ENCODE data around the gene MAX. TPM values are rescaled to one million over a fixed set of nuclear protein-coding genes. Genes with fewer than 3 reads are reported as not detected.

Gene MAX
- total and polyA plus RNA-seq, 2 donors (not counting 1 experiment from before 2014, with no cell fraction given), result 35.0 to 85.8 TPM

- Histone ChIP-seq H3K9me3 (ENCODE audit: control insufficient read depth, insufficient read depth, low read depth, low read length) (no peaks in the 10 kb centered on the region), H3K27ac (ENCODE audit: insufficient read depth, low read length) (no peak overlapping the region), H3K4me3 (replicated peaks in 1 of 4; ENCODE audit: control extremely low read depth in 1 of 4, insufficient read depth in 1 of 4, low read depth in 3 of 4, low read length in 4 of 4) (no peak overlapping the region), H3K27me3 (ENCODE audit: control insufficient read depth, insufficient read depth, low read length) (no peaks in the 10 kb centered on the region), H2AFZ (ENCODE audit: low read length) (no peak overlapping the region), H3K4me1 (ENCODE audit: control insufficient read depth, extremely low read depth, insufficient read depth, low read length) (no peaks in the 10 kb centered on the region), H3K36me3 (ENCODE audit: control insufficient read depth, insufficient read depth, low read length) (peaks cover 16% of the 10 kb centered on the region), H3K4me2 (ENCODE audit: extremely low read depth, insufficient read depth, low read length) (no peak overlapping the region), H3K79me2 (ENCODE audit: control insufficient read depth, insufficient read depth, low read length) (no peaks in the 10 kb centered on the region), H3K9ac (ENCODE audit: insufficient read depth, low read length) (no peak overlapping the region), H4K20me1 (ENCODE audit: control insufficient read depth, extremely low read depth, insufficient read depth, low read length) (no peaks in the 10 kb centered on the region)
- TF ChIP-seq EZH2 (IDR thresholded peaks at IDR 0.05; ENCODE audit: low read length, missing control alignments), result no peak
- no peak for TF ChIP-seq CTCF (conservative IDR thresholded peaks at IDR 0.05 in 1 of 2, IDR thresholded peaks at IDR 0.05 in 1 of 2; ENCODE audit: low read depth in 1 of 2, low read length in 2 of 2)
- DNase-seq (ENCODE audit: low read depth in 2 of 2), result no peak
Observed at GRCh38 chr14:65074449-65075150, 27.7 kb downstream of the MAX start.

- no peaks in the 10 kb centered on the region for H3K79me2 ChIP-seq (ENCODE audit: control insufficient read depth, insufficient read depth, low read length)
- TF ChIP-seq CTCF (conservative IDR thresholded peaks at IDR 0.05 in 1 of 2, IDR thresholded peaks at IDR 0.05 in 1 of 2; ENCODE audit: low read depth in 1 of 2, low read length in 2 of 2), result no peak
- no peak for TF ChIP-seq EZH2 (IDR thresholded peaks at IDR 0.05; ENCODE audit: low read length, missing control alignments)
- no peak overlapping the region for H3K27ac ChIP-seq (ENCODE audit: insufficient read depth, low read length)
- peaks cover 22% of the 10 kb centered on the region for H3K36me3 ChIP-seq (ENCODE audit: control insufficient read depth, insufficient read depth, low read length)
- no peak for DNase-seq (ENCODE audit: low read depth in 2 of 2)
- no peaks in the 10 kb centered on the region for H3K9me3 ChIP-seq (ENCODE audit: control insufficient read depth, insufficient read depth, low read depth, low read length)
- no peak overlapping the region for H3K4me3 ChIP-seq (replicated peaks in 1 of 4; ENCODE audit: control extremely low read depth in 1 of 4, insufficient read depth in 1 of 4, low read depth in 3 of 4, low read length in 4 of 4)
- H3K4me1 ChIP-seq (ENCODE audit: control insufficient read depth, extremely low read depth, insufficient read depth, low read length), result no peaks in the 10 kb centered on the region
- no peak overlapping the region for H3K4me2 ChIP-seq (ENCODE audit: extremely low read depth, insufficient read depth, low read length)
- no peaks in the 10 kb centered on the region for H3K27me3 ChIP-seq (ENCODE audit: control insufficient read depth, insufficient read depth, low read length)
- no peak overlapping the region for H3K9ac ChIP-seq (ENCODE audit: insufficient read depth, low read length)
- H4K20me1 ChIP-seq (ENCODE audit: control insufficient read depth, extremely low read depth, insufficient read depth, low read length), result no peaks in the 10 kb centered on the region
- H2AFZ ChIP-seq (ENCODE audit: low read length), result no peak overlapping the region
Observed at GRCh38 chr14:65073605-65074201, 28.6 kb downstream of the MAX start.

GRCh38 chr14:65072937-65073336, 29.4 kb downstream of the MAX start:
- no peaks in the 10 kb centered on the region for H3K27me3 ChIP-seq (ENCODE audit: control insufficient read depth, insufficient read depth, low read length)
- H3K36me3 ChIP-seq (ENCODE audit: control insufficient read depth, insufficient read depth, low read length), result peaks cover 22% of the 10 kb centered on the region
- no peaks in the 10 kb centered on the region for H3K79me2 ChIP-seq (ENCODE audit: control insufficient read depth, insufficient read depth, low read length)
- H3K4me1 ChIP-seq (ENCODE audit: control insufficient read depth, extremely low read depth, insufficient read depth, low read length), result no peaks in the 10 kb centered on the region
- no peak overlapping the region for H3K27ac ChIP-seq (ENCODE audit: insufficient read depth, low read length)
- TF ChIP-seq CTCF (conservative IDR thresholded peaks at IDR 0.05 in 1 of 2, IDR thresholded peaks at IDR 0.05 in 1 of 2; ENCODE audit: low read depth in 1 of 2, low read length in 2 of 2), result no peak
- H3K4me2 ChIP-seq (ENCODE audit: extremely low read depth, insufficient read depth, low read length), result no peak overlapping the region
- H3K9me3 ChIP-seq (ENCODE audit: control insufficient read depth, insufficient read depth, low read depth, low read length), result no peaks in the 10 kb centered on the region
- no peak overlapping the region for H3K9ac ChIP-seq (ENCODE audit: insufficient read depth, low read length)
- no peak overlapping the region for H2AFZ ChIP-seq (ENCODE audit: low read length)
- no peaks in the 10 kb centered on the region for H4K20me1 ChIP-seq (ENCODE audit: control insufficient read depth, extremely low read depth, insufficient read depth, low read length)
- no peak overlapping the region for H3K4me3 ChIP-seq (replicated peaks in 1 of 4; ENCODE audit: control extremely low read depth in 1 of 4, insufficient read depth in 1 of 4, low read depth in 3 of 4, low read length in 4 of 4)
- no peak for DNase-seq (ENCODE audit: low read depth in 2 of 2)

All from fibroblast of lung (primary cell).